ENCODE measurements around the gene XYLT2. TPM values are rescaled to one million over a fixed set of nuclear protein-coding genes. Genes with fewer than 3 reads are reported as not detected.
"Not testable (repeated sequence)": the region's sequence is repeated elsewhere in the genome, so short reads cannot be mapped to it uniquely, and the experiment has no call there.

The XYLT2 gene
- total and polyA plus RNA-seq, 2 of the 13 experiments (the other 11 are each of a cell fraction or from before 2014, with no cell fraction given) = 17.0 to 22.1 TPM

GRCh38 chr17:50399591-50399990 lies 53.7 kb downstream of the XYLT2 start:
- H3K27me3 ChIP-seq (ENCODE audit: control insufficient read depth in 1 of 2, insufficient read depth in 2 of 2, low read length in 2 of 2); H3K27ac ChIP-seq (ENCODE audit: extremely low read length, insufficient read depth, low read length); ATAC-seq; H3K9ac ChIP-seq (ENCODE audit: insufficient read depth, low read depth, low read length); DNase-seq (ENCODE audit: low spot score); H2AFZ ChIP-seq (ENCODE audit: low read length); BruUV-seq (replicated peaks); FAIRE-seq; H3K9me3 ChIP-seq (ENCODE audit: low read length); H3K4me3 ChIP-seq (replicated peaks in 1 of 3; ENCODE audit: insufficient read depth in 1 of 3, low read depth in 2 of 3, low read length in 3 of 3); CTCF ChIA-PET (ENCODE audit: low intra/inter-chr PET ratio, low total read pairs); H3K36me3 ChIP-seq (replicated peaks in 1 of 2; ENCODE audit: control insufficient read depth in 1 of 2, insufficient read depth in 2 of 2, low read length in 2 of 2); H3K4me2 ChIP-seq (ENCODE audit: low read depth, low read length); intact Hi-C loops (cut with micrococcal nuclease; ENCODE audit: unreplicated experiment): not testable (repeated sequence)
- in situ Hi-C loops (cut with HindIII; ENCODE audit: extremely low pct_ligation_motif_present, low pct_unique_long_range_greater_than_20kb) = loop anchor here (5.0 kb wide), 1 partner anchor 78 kb away; the partner anchor contains the start of gene RSAD1
- POLR2A ChIA-PET = interaction anchor here (5.4 kb wide), 1 partner anchor 28 kb away, joined by 99 read pairs; the partner anchor contains the start of gene ACSF2
- Histone ChIP-seq H4K20me1 (ENCODE audit: insufficient read depth, low read length) (peaks cover 15% of the 10 kb centered on the region; the same call in 1 of the 2 replicates), H3K79me2 (ENCODE audit: insufficient read depth, low read length) (peaks cover 27% of the 10 kb centered on the region), H3K4me1 (ENCODE audit: insufficient read depth, low read length) (peaks cover 19% of the 10 kb centered on the region)
- 75% methylated on average over 8 of the region's 8 CpGs for WGBS (ENCODE audit: low lambda C conversion rate)

GRCh38 chr17:50405351-50405750 lies 59.4 kb downstream of the XYLT2 start:
- H3K9ac ChIP-seq (ENCODE audit: insufficient read depth, low read depth, low read length); H3K36me3 ChIP-seq (replicated peaks in 1 of 2; ENCODE audit: control insufficient read depth in 1 of 2, insufficient read depth in 2 of 2, low read length in 2 of 2); in situ Hi-C loops (cut with HindIII; ENCODE audit: extremely low pct_ligation_motif_present, low pct_unique_long_range_greater_than_20kb); H3K79me2 ChIP-seq (ENCODE audit: insufficient read depth, low read length); CTCF ChIA-PET (ENCODE audit: low intra/inter-chr PET ratio, low total read pairs); H3K4me2 ChIP-seq (ENCODE audit: low read depth, low read length); H3K27ac ChIP-seq (ENCODE audit: extremely low read length, insufficient read depth, low read length); DNase-seq (ENCODE audit: low spot score); H3K4me3 ChIP-seq (replicated peaks in 1 of 3; ENCODE audit: insufficient read depth in 1 of 3, low read depth in 2 of 3, low read length in 3 of 3); FAIRE-seq; H3K27me3 ChIP-seq (ENCODE audit: control insufficient read depth in 1 of 2, insufficient read depth in 2 of 2, low read length in 2 of 2); H3K9me3 ChIP-seq (ENCODE audit: low read length); ATAC-seq; H2AFZ ChIP-seq (ENCODE audit: low read length); intact Hi-C loops (cut with micrococcal nuclease; ENCODE audit: unreplicated experiment); BruUV-seq (replicated peaks); H4K20me1 ChIP-seq (ENCODE audit: insufficient read depth, low read length); H3K4me1 ChIP-seq (ENCODE audit: insufficient read depth, low read length): not testable (repeated sequence)
- POLR2A ChIA-PET = interaction anchor here (0.9 to 2.0 kb wide), 3 partner anchors 8 to 21 kb away, joined by 3 to 7 read pairs (median 3); partner anchors contain the start of gene LRRC59
- WGBS (ENCODE audit: low lambda C conversion rate) = 46% methylated on average over 4 of the region's 4 CpGs
- peak; percentile 85 for TF ChIP-seq MAFF (IDR thresholded peaks at IDR 0.05; ENCODE audit: low read depth, low read length)
- peak; percentile 86 to 87 for TF ChIP-seq MAFK (conservative IDR thresholded peaks at IDR 0.05 in 1 of 2, IDR thresholded peaks at IDR 0.05 in 1 of 2; ENCODE audit: low read length in 2 of 2)

Data from HepG2 (cell line).